ENCODE measurements around the gene TFIP11.

GRCh38 chr22:26529345-26529744 lies 17.1 kb upstream of the TFIP11 start:
- peak in 1 of 2 donors; percentile 23 for TF ChIP-seq POLR2AphosphoS5 (IDR thresholded peaks at IDR 0.05; ENCODE audit: insufficient read depth in 1 of 2, low read depth in 1 of 2)
- no peak for TF ChIP-seq CTCF (IDR thresholded peaks at IDR 0.05)
- TF ChIP-seq POLR2A (IDR thresholded peaks at IDR 0.05) = no peak

Measured in vagina (tissue), 2 donors.